GM13977 (cell line): ENCODE measurements around the gene PLOD2.

Experiments used
- DNase-seq: peaks from one replicate; pipeline ENCODE4 v3.0.0; 2012; ENCODE audit warnings: low spot score
- in situ Hi-C: fragments of 300-500 bp; cut with MboI; formaldehyde crosslinking; loops from one replicate; pipeline ENCODE4 v1.12.0; 2022; ENCODE audit warnings: low sequenced_read_pairs, low pct_unique_long_range_greater_than_20kb, mixed read lengths, inconsistent platforms; ENCODE audit not compliant: unreplicated experiment
- TF ChIP-seq, protein P1 (sequence below): IDR thresholded peaks from 2 replicates; pipeline ENCODE4 v1.5.1; 2012; ENCODE audit warnings: mild to moderate bottlenecking, control low read depth; ENCODE audit not compliant: insufficient read depth; ENCODE audit errors: extremely low read depth, missing control alignments

PLOD2 gene

DNA sequence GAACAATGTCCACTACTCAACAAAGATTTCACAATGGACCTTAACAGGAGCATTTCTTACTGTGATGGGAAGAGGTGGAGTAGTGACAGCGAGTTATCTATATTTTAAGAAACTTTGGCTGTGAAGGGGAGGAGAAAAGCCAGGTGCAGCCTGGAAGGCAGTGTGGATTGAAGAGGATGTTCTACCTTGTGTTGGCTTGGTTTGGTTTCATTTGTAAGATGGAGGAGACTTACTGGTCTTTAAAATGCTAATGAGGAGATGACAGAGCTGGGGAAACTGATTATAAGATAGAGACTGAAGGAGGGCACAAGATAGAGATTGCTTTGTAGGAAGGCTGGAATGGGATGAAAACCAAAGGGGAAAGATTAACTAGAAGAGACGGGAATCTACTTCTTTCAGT lies 59.4 kb downstream of the PLOD2 start:
- in situ Hi-C loops = no loop called here
- TF ChIP-seq, protein P1, sequence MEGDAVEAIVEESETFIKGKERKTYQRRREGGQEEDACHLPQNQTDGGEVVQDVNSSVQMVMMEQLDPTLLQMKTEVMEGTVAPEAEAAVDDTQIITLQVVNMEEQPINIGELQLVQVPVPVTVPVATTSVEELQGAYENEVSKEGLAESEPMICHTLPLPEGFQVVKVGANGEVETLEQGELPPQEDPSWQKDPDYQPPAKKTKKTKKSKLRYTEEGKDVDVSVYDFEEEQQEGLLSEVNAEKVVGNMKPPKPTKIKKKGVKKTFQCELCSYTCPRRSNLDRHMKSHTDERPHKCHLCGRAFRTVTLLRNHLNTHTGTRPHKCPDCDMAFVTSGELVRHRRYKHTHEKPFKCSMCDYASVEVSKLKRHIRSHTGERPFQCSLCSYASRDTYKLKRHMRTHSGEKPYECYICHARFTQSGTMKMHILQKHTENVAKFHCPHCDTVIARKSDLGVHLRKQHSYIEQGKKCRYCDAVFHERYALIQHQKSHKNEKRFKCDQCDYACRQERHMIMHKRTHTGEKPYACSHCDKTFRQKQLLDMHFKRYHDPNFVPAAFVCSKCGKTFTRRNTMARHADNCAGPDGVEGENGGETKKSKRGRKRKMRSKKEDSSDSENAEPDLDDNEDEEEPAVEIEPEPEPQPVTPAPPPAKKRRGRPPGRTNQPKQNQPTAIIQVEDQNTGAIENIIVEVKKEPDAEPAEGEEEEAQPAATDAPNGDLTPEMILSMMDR = no peak
- DNase-seq = no peak

DNA sequence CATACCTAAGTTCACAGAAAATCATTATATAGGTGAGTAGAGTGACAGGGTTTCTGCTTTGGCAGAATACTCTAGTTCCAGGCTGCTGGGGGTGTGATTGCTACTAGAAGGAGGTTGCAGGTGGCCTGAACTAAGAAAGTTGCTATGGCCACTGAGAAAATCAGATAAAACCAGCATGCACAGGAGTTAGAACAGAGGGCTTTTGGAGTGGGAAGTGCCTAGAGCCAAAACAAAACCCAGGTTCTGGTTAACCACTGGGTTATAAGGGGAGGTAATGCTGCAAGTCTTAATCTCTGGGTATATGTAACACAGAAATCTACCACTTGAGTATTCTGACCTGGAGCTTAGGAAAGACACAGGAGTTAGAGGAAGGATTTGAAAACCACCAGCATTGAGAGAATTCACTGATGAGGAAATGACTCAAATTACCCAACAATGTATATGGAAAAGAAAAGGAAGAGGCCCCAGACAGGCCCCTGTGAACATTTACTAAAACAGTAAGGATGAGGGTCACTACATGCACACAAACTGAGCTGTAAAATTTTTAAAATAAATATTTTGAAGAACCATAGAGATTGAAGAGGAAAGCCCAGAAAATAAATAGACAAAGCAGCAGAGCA lies 60.0 kb downstream of the PLOD2 start:
- DNase-seq = no peak
- TF ChIP-seq, protein P1 = no peak
- in situ Hi-C loops = no loop called here

DNA sequence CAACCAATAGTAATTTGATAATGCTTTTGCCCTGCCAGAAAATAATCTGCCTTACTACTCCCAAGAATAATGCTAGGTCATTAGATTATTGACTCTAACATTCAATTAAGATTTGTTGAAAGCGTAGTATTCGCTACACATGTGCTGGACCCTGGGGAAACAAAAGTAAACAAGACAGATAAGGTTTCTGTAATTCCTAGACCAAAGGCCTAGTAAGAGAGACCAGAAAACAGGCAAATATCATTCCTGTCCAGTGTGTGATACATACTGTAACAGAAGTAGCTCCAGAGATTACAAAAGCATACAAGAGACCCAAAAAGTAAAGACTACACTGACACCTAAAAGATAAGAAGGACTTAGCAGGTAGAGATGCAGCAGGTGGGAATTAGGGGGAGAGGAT lies 60.8 kb downstream of the PLOD2 start:
- no peak for DNase-seq
- TF ChIP-seq, protein P1 = no peak
- in situ Hi-C loops = no loop called here

DNA sequence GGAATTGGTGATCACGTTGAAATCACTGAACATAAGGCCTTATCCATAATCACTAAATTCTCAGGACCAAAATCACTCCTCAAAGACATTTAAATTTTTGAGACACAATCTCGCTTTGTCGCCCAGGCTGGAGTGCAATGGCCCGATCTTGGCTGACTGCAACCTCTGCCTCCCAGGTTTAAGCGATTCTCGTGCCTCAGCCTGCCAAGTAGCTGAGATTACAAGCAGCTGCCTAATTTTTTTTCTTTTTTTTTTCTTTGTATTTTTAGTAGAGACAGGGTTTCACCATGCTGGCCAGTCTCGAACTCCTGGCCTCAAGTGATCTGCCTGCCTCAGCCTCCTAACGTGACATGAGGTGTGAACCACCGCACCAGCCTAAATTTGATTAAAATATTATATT lies 61.7 kb downstream of the PLOD2 start:
- no peak for DNase-seq
- in situ Hi-C loops = no loop called here
- TF ChIP-seq, protein P1 = no peak

DNA sequence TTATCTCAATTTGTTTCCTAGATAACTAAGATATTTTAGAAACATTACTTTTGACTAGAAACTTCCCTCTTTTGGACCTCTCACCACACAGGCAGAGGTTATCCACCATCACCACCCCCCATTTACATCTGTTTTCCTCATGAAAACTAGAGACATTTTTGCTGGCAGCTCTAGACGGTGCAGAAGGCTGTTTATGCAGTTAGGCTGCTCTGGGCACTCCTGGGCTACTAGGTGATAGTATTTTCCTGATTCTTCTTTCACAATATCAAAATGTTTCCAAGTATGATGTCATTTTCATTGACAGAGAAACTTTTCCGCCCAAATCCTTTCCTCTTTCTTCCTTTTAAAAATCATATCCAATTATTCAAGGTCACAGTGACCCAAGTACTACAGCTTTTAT lies 67.1 kb downstream of the PLOD2 start:
- TF ChIP-seq, protein P1 = no peak
- no peak for DNase-seq
- in situ Hi-C loops = no loop called here

DNA sequence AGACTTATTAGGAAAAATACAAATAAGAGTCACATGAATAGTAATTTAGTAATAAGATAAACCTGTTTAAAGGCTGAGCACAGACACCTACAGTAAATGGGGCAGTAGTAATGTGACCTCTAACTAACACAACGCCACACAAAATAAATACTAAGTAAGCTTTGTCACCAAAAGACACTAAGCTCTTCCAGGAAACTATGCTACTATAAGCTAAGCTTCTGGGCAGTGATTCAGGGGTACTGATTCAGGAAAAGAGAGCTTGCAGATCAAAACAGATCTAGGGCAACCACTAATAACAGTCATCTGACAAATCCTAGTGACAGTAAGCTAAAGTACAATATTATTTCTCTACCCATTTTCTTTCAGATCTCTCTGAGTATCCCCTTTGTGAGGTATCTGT lies 68.8 kb downstream of the PLOD2 start:
- no peak for DNase-seq
- TF ChIP-seq, protein P1 = no peak
- in situ Hi-C loops = no loop called here
